H9 (cell line): Measurements from ENCODE around the gene JPH2. TPM values are rescaled to one million over a fixed set of nuclear protein-coding genes. Genes with fewer than 3 reads are reported as not detected.

ENCODE experiments used
- DNase-seq: peaks from one replicate; pipeline ENCODE4 v3.0.0-alpha.2; 2017
- H2AFZ ChIP-seq: one replicate; pipeline ENCODE4 v1.6.1; 2013; ENCODE audit warnings: mild to moderate bottlenecking, low read length, control low read depth, moderate library complexity
- H2AK5ac ChIP-seq: 2 replicates; pipeline ENCODE4 v1.6.1; 2013; ENCODE audit warnings: low read length, control low read depth, mixed read lengths; ENCODE audit not compliant: insufficient read length
- H2BK120ac ChIP-seq: one replicate; pipeline ENCODE4 v1.6.1; 2013; ENCODE audit warnings: low read depth, mild to moderate bottlenecking, low read length, control low read depth, inconsistent platforms; ENCODE audit not compliant: poor library complexity, severe bottlenecking
- H2BK12ac ChIP-seq: 2 replicates; pipeline ENCODE4 v1.6.1; 2013; ENCODE audit warnings: low read length, control low read depth, mixed read lengths, low read depth; ENCODE audit not compliant: insufficient read length
- H2BK15ac ChIP-seq: 2 replicates; pipeline ENCODE4 v1.6.1; 2013; ENCODE audit warnings: low read depth, low read length, control low read depth
- H2BK20ac ChIP-seq: one replicate; pipeline ENCODE4 v1.6.1; 2013; ENCODE audit warnings: low read depth, mild to moderate bottlenecking, low read length, control low read depth, inconsistent platforms; ENCODE audit not compliant: poor library complexity, severe bottlenecking
- H2BK5ac ChIP-seq: 2 replicates; pipeline ENCODE4 v1.6.1; 2013; ENCODE audit warnings: low read length, control low read depth, mixed read lengths; ENCODE audit not compliant: insufficient read length
- H3K14ac ChIP-seq: 2 replicates; pipeline ENCODE4 v1.6.1; 2013; ENCODE audit warnings: low read length, control low read depth; ENCODE audit not compliant: insufficient read depth
- H3K18ac ChIP-seq: 2 replicates; pipeline ENCODE4 v1.6.1; 2013; ENCODE audit warnings: low read depth, mild to moderate bottlenecking, mixed read lengths, low read length, control low read depth; ENCODE audit not compliant: insufficient read length
- H3K23ac ChIP-seq: 2 replicates; pipeline ENCODE4 v1.6.1; 2013; ENCODE audit warnings: low read length, control low read depth, mixed read lengths, low read depth; ENCODE audit not compliant: insufficient read length
- H3K23me2 ChIP-seq: 2 replicates; pipeline ENCODE4 v1.6.1; 2013; ENCODE audit warnings: low read depth, mild to moderate bottlenecking, mixed read lengths, low read length, control low read depth; ENCODE audit not compliant: insufficient read length, poor library complexity, severe bottlenecking
- H3K27ac ChIP-seq: 2 replicates; pipeline ENCODE4 v1.5.1; 2013; ENCODE audit warnings: low read length, control low read depth, mixed read lengths, low read depth; ENCODE audit not compliant: insufficient read length
- H3K27me3 ChIP-seq: 2 replicates; pipeline ENCODE4 v1.6.1; 2013; ENCODE audit warnings: low read length, control low read depth, inconsistent platforms; ENCODE audit not compliant: insufficient read depth
- H3K4ac ChIP-seq: 2 replicates; pipeline ENCODE4 v1.6.1; 2013; ENCODE audit warnings: low read depth, mild to moderate bottlenecking, control low read depth, inconsistent platforms, low read length, moderate library complexity
- H3K4me1 ChIP-seq: 2 replicates; pipeline ENCODE4 v1.6.1; 2013; ENCODE audit warnings: low read length, control low read depth, inconsistent platforms; ENCODE audit not compliant: insufficient read depth
- H3K4me2 ChIP-seq: 2 replicates; pipeline ENCODE4 v1.6.1; 2013; ENCODE audit warnings: low read length, control low read depth, mixed read lengths; ENCODE audit not compliant: insufficient read length, insufficient read depth
- H3K56ac ChIP-seq: 2 replicates; pipeline ENCODE4 v1.6.1; 2013; ENCODE audit warnings: low read depth, mild to moderate bottlenecking, mixed read lengths, low read length, control low read depth; ENCODE audit not compliant: insufficient read length
- H3K79me1 ChIP-seq: 2 replicates; pipeline ENCODE4 v1.6.1; 2013; ENCODE audit warnings: low read depth, mild to moderate bottlenecking, moderate library complexity, low read length, control low read depth, inconsistent platforms; ENCODE audit not compliant: insufficient read depth, poor library complexity, severe bottlenecking
- H3K79me2 ChIP-seq: 2 replicates; pipeline ENCODE4 v1.6.1; 2013; ENCODE audit warnings: low read length, control low read depth, inconsistent platforms; ENCODE audit not compliant: insufficient read depth
- H3K9ac ChIP-seq: 2 replicates; pipeline ENCODE4 v1.6.1; 2013; ENCODE audit warnings: low read length, control low read depth, mixed read lengths; ENCODE audit not compliant: insufficient read length; ENCODE audit errors: extremely low read depth
- H3K9me3 ChIP-seq: one replicate; pipeline ENCODE4 v1.6.1; 2013; ENCODE audit warnings: low read depth, low read length, inconsistent platforms; ENCODE audit not compliant: control insufficient read depth
- H3T11ph ChIP-seq: one replicate; pipeline ENCODE4 v1.6.1; 2013; ENCODE audit warnings: mild to moderate bottlenecking, low read length, control low read depth, inconsistent platforms
- H4K20me1 ChIP-seq: one replicate; pipeline ENCODE4 v1.6.1; 2013; ENCODE audit not compliant: control insufficient read depth, insufficient read length, insufficient read depth
- H4K5ac ChIP-seq: 2 replicates; pipeline ENCODE4 v1.6.1; 2013; ENCODE audit warnings: low read depth, mild to moderate bottlenecking, mixed read lengths, low read length, control low read depth; ENCODE audit not compliant: insufficient read length
- H4K8ac ChIP-seq: replicated peaks from 2 replicates; pipeline ENCODE4 v1.6.1; 2013; ENCODE audit warnings: low read length, control low read depth, mixed read lengths, low read depth; ENCODE audit not compliant: insufficient read length
- H4K91ac ChIP-seq: 2 replicates; pipeline ENCODE4 v1.6.1; 2013; ENCODE audit warnings: low read depth, mild to moderate bottlenecking, moderate library complexity, mixed read lengths, low read length, control low read depth; ENCODE audit not compliant: insufficient read length
- H3K27ac Mint-ChIP-seq, 3 experiments: 2 replicates in 2 of 3; 3 replicates in 1 of 3; pipeline ENCODE4 v1.8.0; 2020 to 2021; ENCODE audit warnings: mixed read lengths in 3 of 3, mild to moderate bottlenecking in 1 of 3, moderate library complexity in 1 of 3
- H3K27me3 Mint-ChIP-seq: 2 replicates; pipeline ENCODE4 v1.8.0; 2021; ENCODE audit warnings: low read depth, mild to moderate bottlenecking, moderate library complexity, mixed read lengths
- H3K36me3 Mint-ChIP-seq, 3 experiments: 2 replicates in 2 of 3; 3 replicates in 1 of 3; pipeline ENCODE4 v1.8.0; 2020 to 2021; ENCODE audit warnings: low read depth in 3 of 3, mixed read lengths in 3 of 3; ENCODE audit not compliant: insufficient read depth in 1 of 3
- H3K4me1 Mint-ChIP-seq, 2 experiments: 2 replicates each; pipeline ENCODE4 v1.8.0; 2020; ENCODE audit warnings: mixed read lengths in 2 of 2
- H3K4me3 Mint-ChIP-seq, 2 experiments: 2 replicates in 1 of 2; 3 replicates in 1 of 2; pipeline ENCODE4 v1.8.0; 2020 to 2021; ENCODE audit warnings: mild to moderate bottlenecking in 2 of 2, mixed read lengths in 2 of 2, moderate library complexity in 1 of 2
- H3K9me3 Mint-ChIP-seq, 2 experiments: 2 replicates in 1 of 2; 3 replicates in 1 of 2; pipeline ENCODE4 v1.8.0; 2020; ENCODE audit warnings: mild to moderate bottlenecking in 2 of 2, mixed read lengths in 2 of 2, moderate library complexity in 1 of 2
- WGBS: extraction: QIAGEN DNeasy Blood & Tissue Kit; methylation state at CpG from one replicate; pipeline ENCODE4 v1.1.7; 2013; ENCODE audit warnings: missing lambda C conversion rate, low lambda C conversion rate, mixed read lengths; ENCODE audit not compliant: insufficient read length; ENCODE audit errors: extremely low coverage; 5-methylcytosine and 5-hydroxymethylcytosine counted together
- total RNA-seq: library from RNA; stranded (reverse); gene quantifications from 2 replicates; pipeline ENCODE4 v1.2.1, GENCODE V29; 2021
- TF ChIP-seq, protein P1 (sequence below): fragments of 200-600 bp; sonication (generic); conservative IDR thresholded peaks from 3 replicates; pipeline ENCODE4 v1.8.0; 2021; ENCODE audit warnings: antibody characterized with exemption, mild to moderate bottlenecking

JPH2 gene
- total RNA-seq, 1 experiment from 2014 or later, result 0.31 TPM

DNA sequence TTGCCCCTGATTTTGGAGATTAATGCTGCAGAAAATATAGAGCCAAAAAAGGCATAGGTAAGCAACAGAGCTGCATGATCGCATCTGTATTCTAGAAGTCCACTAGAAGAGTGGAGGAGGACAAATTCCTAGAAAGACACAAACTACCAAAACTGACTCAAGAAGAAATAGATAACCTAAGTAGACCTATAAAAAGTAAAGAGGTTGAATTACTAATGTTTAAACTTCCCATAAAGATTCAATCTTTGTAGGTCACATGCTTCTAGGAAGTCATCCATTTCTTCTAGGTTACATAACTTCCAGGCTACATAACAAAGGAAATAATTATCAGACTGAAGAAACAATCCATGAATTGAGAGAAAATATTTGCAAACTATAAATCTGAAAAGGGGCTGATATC lies 84.4 kb downstream of the JPH2 start:
- Mint-ChIP-seq H3K27ac (no peak overlapping the region), H3K27me3 (peaks cover 26% of the 10 kb centered on the region), H3K36me3 (peaks cover 0 to 3% (median 0%) of the 10 kb centered on the region in 3 experiments; a peak in 2 of 7 replicates), H3K4me3 (no peak overlapping the region), H3K9me3 (peaks cover 4 to 5% of the 10 kb centered on the region in 2 experiments), H3K4me1 (no peaks in the 10 kb centered on the region)
- no peaks in the 10 kb centered on the region for H4K20me1 ChIP-seq
- H3K9me3 ChIP-seq, result no peaks in the 10 kb centered on the region
- H2BK120ac ChIP-seq, result no peak overlapping the region
- H4K91ac ChIP-seq, result no peak overlapping the region
- no peak overlapping the region for H2BK20ac ChIP-seq
- no peak overlapping the region for H3K4me2 ChIP-seq
- no peak overlapping the region for H3T11ph ChIP-seq
- no peak overlapping the region for H3K18ac ChIP-seq
- H4K8ac ChIP-seq, result no peak overlapping the region
- H3K79me1 ChIP-seq, result no peaks in the 10 kb centered on the region
- H2BK15ac ChIP-seq, result no peak overlapping the region
- H3K27ac ChIP-seq, result no peak overlapping the region
- no peak overlapping the region for H2AK5ac ChIP-seq
- no peak overlapping the region for H4K5ac ChIP-seq
- H3K79me2 ChIP-seq, result no peaks in the 10 kb centered on the region
- H2BK12ac ChIP-seq, result no peak overlapping the region
- no peaks in the 10 kb centered on the region for H3K4me1 ChIP-seq
- no CpG with 5 or more reads among the region's 1 CpG for WGBS
- H2AFZ ChIP-seq, result no peak overlapping the region
- H2BK5ac ChIP-seq, result no peak overlapping the region
- H3K9ac ChIP-seq, result no peak overlapping the region
- H3K23me2 ChIP-seq, result no peaks in the 10 kb centered on the region
- DNase-seq, result no peak
- no peak overlapping the region for H3K4ac ChIP-seq
- H3K27me3 ChIP-seq, result no peaks in the 10 kb centered on the region
- no peak overlapping the region for H3K23ac ChIP-seq
- no peak overlapping the region for H3K56ac ChIP-seq
- TF ChIP-seq, protein P1, sequence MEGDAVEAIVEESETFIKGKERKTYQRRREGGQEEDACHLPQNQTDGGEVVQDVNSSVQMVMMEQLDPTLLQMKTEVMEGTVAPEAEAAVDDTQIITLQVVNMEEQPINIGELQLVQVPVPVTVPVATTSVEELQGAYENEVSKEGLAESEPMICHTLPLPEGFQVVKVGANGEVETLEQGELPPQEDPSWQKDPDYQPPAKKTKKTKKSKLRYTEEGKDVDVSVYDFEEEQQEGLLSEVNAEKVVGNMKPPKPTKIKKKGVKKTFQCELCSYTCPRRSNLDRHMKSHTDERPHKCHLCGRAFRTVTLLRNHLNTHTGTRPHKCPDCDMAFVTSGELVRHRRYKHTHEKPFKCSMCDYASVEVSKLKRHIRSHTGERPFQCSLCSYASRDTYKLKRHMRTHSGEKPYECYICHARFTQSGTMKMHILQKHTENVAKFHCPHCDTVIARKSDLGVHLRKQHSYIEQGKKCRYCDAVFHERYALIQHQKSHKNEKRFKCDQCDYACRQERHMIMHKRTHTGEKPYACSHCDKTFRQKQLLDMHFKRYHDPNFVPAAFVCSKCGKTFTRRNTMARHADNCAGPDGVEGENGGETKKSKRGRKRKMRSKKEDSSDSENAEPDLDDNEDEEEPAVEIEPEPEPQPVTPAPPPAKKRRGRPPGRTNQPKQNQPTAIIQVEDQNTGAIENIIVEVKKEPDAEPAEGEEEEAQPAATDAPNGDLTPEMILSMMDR, result no peak
- H3K14ac ChIP-seq, result no peak overlapping the region
